Prostate gland (tissue), 2 donors: ENCODE measurements around the gene ADGRG6. TPM values are rescaled to one million over a fixed set of nuclear protein-coding genes. Genes with fewer than 3 reads are reported as not detected.

Source experiments
- DNase-seq: peaks from one replicate; pipeline ENCODE4 v3.0.0-alpha.2; 2019; ENCODE audit warnings: low spot score
- H3K27ac ChIP-seq, 2 donors: fragments of 200-600 bp; sonication (generic); 2 replicates each; pipeline ENCODE4 v1.5.1; 2017 to 2019
- H3K27me3 ChIP-seq: fragments of 200-600 bp; sonication (generic); replicated peaks from 2 replicates; pipeline ENCODE4 v1.5.1; 2019; ENCODE audit not compliant: insufficient read depth
- H3K36me3 ChIP-seq, 2 donors: fragments of 200-600 bp; sonication (generic); 1 replicate in 1 of 2; 2 replicates in 1 of 2; pipeline versions ENCODE4 v1.5.1 to v1.8.1; 2017 to 2019
- H3K4me1 ChIP-seq: fragments of 200-600 bp; sonication (generic); replicated peaks from 2 replicates; pipeline ENCODE4 v1.5.1; 2019
- H3K4me3 ChIP-seq, 2 donors: fragments of 200-600 bp; sonication (generic); 2 replicates each; pipeline ENCODE4 v1.5.1; 2017 to 2019
- H3K9me3 ChIP-seq: fragments of 200-600 bp; sonication (generic); 2 replicates; pipeline ENCODE4 v1.5.1; 2017
- POLR2A ChIP-seq: fragments of 450-650 bp; IDR thresholded peaks from one replicate; pipeline ENCODE4 v1.6.1; 2016; ENCODE audit warnings: antibody characterized with exemption, mild to moderate bottlenecking
- POLR2AphosphoS5 ChIP-seq: sonication (generic); formaldehyde crosslinking; IDR thresholded peaks from one replicate; pipeline ENCODE4 v1.6.1; 2017; ENCODE audit warnings: antibody characterized with exemption
- WGBS: methylation state at CpG from one replicate; pipeline ENCODE4 v1.1.5; 2018; 5-methylcytosine and 5-hydroxymethylcytosine counted together
- intact Hi-C: fragments of 100-400 bp; cut with DNase I; formaldehyde crosslinking; loops from one replicate; pipeline ENCODE4 v1.14.2; 2022
- total RNA-seq, 2 donors: library from RNA; depleted of rRNA; stranded (reverse); fragments of >200 nt; gene quantifications; one replicate each; pipeline ENCODE4 v1.1.0, GENCODE V29; 2016
- TF ChIP-seq, protein P1 (sequence below), 4 experiments: fragments of 200-600 bp in 2 of 4; fragments of 450-650 bp in 2 of 4; sonication (generic) in 2 of 4; IDR thresholded peaks; 1 replicate in 3 of 4; 2 replicates in 1 of 4; pipeline ENCODE4 v1.5.1; 2016 to 2019; ENCODE audit warnings: antibody characterized with exemption in 4 of 4, mild to moderate bottlenecking in 2 of 4, moderate library complexity in 2 of 4

The ADGRG6 gene
- total RNA-seq, 2 donors from 2014 or later: 13.5 to 18.0 TPM

DNA sequence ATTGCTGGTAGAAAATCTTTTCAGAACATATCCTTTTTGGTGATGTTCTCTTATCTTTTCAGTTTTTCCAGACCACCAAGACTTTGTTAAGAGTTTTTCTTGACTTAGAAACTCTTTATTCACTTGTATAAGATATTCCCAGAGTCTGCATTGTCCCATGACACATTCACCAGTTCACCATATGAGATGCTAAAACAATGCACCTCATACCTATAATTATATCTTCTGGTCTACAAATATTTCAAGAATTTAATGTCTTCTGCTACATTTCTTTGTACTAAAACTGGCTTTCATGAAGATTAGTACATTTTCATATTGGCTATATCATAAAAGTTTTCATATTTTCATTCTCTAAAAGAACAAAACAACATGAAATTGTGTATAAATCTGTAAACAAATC, 111.3 kb downstream of the ADGRG6 start:
- intact Hi-C loops: no loop called here
- no peak overlapping the region for H3K27ac ChIP-seq
- H3K9me3 ChIP-seq: no peaks in the 10 kb centered on the region
- TF ChIP-seq POLR2AphosphoS5: no peak
- no peak for TF ChIP-seq POLR2A
- TF ChIP-seq, protein P1, sequence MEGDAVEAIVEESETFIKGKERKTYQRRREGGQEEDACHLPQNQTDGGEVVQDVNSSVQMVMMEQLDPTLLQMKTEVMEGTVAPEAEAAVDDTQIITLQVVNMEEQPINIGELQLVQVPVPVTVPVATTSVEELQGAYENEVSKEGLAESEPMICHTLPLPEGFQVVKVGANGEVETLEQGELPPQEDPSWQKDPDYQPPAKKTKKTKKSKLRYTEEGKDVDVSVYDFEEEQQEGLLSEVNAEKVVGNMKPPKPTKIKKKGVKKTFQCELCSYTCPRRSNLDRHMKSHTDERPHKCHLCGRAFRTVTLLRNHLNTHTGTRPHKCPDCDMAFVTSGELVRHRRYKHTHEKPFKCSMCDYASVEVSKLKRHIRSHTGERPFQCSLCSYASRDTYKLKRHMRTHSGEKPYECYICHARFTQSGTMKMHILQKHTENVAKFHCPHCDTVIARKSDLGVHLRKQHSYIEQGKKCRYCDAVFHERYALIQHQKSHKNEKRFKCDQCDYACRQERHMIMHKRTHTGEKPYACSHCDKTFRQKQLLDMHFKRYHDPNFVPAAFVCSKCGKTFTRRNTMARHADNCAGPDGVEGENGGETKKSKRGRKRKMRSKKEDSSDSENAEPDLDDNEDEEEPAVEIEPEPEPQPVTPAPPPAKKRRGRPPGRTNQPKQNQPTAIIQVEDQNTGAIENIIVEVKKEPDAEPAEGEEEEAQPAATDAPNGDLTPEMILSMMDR (IDR thresholded peaks at IDR 0.05): no peak
- DNase-seq: no peak
- no peak overlapping the region for H3K4me3 ChIP-seq
- no peaks in the 10 kb centered on the region for H3K36me3 ChIP-seq
- no peaks in the 10 kb centered on the region for H3K4me1 ChIP-seq
- no peaks in the 10 kb centered on the region for H3K27me3 ChIP-seq

DNA sequence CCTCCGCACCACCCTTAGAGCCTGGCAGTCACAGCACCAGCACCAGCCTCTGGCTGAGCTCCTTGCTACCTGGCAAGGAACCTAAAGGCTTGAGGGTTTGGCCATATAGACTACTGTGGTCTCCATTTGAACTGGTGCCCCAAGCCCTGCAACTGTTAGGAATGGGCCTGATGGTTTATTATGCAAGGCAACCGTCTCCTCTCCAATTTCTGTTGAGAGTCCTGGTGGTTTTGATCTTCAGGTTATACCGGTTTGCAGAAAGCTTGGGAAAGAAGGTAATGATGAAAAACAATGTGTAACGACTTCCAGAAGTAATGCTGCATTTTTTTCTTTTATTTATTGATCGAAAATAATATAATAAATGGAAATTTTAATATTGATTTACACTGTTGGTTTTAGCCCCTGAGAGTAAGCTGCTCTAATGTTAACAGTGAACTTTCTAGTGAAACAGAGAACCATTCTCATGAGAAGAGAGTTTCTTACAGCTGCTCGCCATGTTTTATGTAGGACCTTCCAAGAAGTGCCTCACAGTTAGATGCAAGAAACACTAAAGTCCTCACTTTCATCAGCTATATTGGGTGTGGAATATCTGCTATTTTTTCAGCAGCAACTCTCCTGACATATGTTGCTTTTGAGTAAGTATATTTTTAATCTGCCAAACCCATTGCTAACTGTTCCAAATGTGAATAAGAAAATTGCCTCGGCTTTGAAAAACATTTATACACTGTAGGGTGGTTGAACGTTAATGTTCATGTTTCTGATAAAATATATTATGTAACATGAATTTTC, 112.8 kb downstream of the ADGRG6 start:
- Histone ChIP-seq H3K4me1 (no peaks in the 10 kb centered on the region), H3K36me3 (no peaks in the 10 kb centered on the region), H3K4me3 (no peak overlapping the region), H3K27me3 (no peaks in the 10 kb centered on the region), H3K9me3 (no peaks in the 10 kb centered on the region), H3K27ac (no peak overlapping the region)
- WGBS: 87% methylated on average over 8 of the region's 8 CpGs
- TF ChIP-seq POLR2A (no peak), POLR2AphosphoS5 (no peak)
- TF ChIP-seq, protein P1 (IDR thresholded peaks at IDR 0.05): no peak
- DNase-seq: no peak
- intact Hi-C loops: no loop called here

DNA sequence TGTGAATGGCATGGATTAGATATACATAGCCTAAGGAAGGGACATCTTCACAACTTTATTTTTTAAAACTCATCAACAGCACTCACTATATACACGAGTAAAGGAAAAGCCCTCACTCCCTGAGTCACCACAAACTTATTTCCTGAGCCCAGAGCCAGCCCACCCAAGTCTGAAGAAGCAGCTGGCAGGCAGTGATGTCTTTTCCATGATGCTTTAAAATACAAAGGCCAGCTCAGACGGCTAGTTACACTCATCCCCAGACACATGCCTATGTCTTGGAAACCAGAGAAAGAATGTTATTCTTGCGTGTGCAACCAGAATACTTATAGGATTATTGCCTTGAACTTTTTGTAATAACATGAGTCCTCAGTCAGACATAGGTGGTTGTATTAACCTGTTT, 114.4 kb downstream of the ADGRG6 start:
- H3K4me3 ChIP-seq: no peak overlapping the region
- TF ChIP-seq POLR2AphosphoS5: no peak
- TF ChIP-seq, protein P1 (IDR thresholded peaks at IDR 0.05): no peak
- TF ChIP-seq POLR2A: no peak
- no peaks in the 10 kb centered on the region for H3K27me3 ChIP-seq
- 59% methylated on average over 3 of the region's 3 CpGs for WGBS
- no peaks in the 10 kb centered on the region for H3K36me3 ChIP-seq
- DNase-seq: no peak
- no peak overlapping the region for H3K27ac ChIP-seq
- H3K9me3 ChIP-seq: no peaks in the 10 kb centered on the region
- no peaks in the 10 kb centered on the region for H3K4me1 ChIP-seq
- intact Hi-C loops: no loop called here

DNA sequence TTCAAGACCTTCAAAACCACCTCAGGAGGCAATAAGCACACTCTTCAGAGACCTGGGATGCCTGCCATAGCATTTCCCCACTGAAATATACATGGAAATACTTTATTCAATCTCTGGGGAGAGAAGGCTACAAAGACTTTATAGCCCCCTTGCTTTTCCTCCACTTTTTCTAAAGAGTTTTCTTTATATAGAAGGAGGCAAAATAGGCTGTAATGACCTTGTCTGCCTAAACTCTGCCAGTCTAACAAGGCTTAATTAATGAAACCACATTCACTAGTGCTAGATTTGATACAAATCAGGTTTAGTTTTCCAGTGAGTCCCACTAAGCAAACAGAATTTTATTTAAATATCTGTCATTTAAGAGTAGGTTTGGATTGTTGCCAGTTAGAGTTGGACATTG, 114.9 kb downstream of the ADGRG6 start:
- H3K36me3 ChIP-seq: no peaks in the 10 kb centered on the region

More for the DNA sequence above, 114.9 kb downstream of the ADGRG6 start:
- Histone ChIP-seq H3K27me3 (no peaks in the 10 kb centered on the region), H3K9me3 (no peaks in the 10 kb centered on the region), H3K4me1 (no peaks in the 10 kb centered on the region), H3K4me3 (no peak overlapping the region), H3K27ac (no peak overlapping the region)
- TF ChIP-seq POLR2A: no peak
- TF ChIP-seq POLR2AphosphoS5: no peak
- TF ChIP-seq, protein P1 (IDR thresholded peaks at IDR 0.05): no peak
- DNase-seq: no peak
- intact Hi-C loops: no loop called here
